ENCODE measurements around the gene CC2D2A. TPM values are rescaled to one million over a fixed set of nuclear protein-coding genes. Genes with fewer than 3 reads are reported as not detected.

The CC2D2A gene
- total RNA-seq, 4 donors from 2014 or later, result 8.7 to 25.6 (median 13.1) TPM

GRCh38 chr4:15451181-15451865, 18.4 kb upstream of the CC2D2A start:
- no peak for TF ChIP-seq CTCF (IDR thresholded peaks at IDR 0.05; ENCODE audit: low read depth)

- TF ChIP-seq CTCF (IDR thresholded peaks at IDR 0.05; ENCODE audit: low read depth), result no peak
These were observed 17.6 kb upstream of the CC2D2A start for GRCh38 chr4:15451866-15452765.

- TF ChIP-seq CTCF (IDR thresholded peaks at IDR 0.05; ENCODE audit: low read depth), result no peak
These were observed 14.4 kb upstream of the CC2D2A start for GRCh38 chr4:15455290-15455689.

- no peak for TF ChIP-seq CTCF (IDR thresholded peaks at IDR 0.05; ENCODE audit: low read depth)
These were observed 12.1 kb upstream of the CC2D2A start for GRCh38 chr4:15457406-15458201.

GRCh38 chr4:15458616-15459015, 11.1 kb upstream of the CC2D2A start:
- TF ChIP-seq CTCF (IDR thresholded peaks at IDR 0.05; ENCODE audit: low read depth), result no peak

DNA sequence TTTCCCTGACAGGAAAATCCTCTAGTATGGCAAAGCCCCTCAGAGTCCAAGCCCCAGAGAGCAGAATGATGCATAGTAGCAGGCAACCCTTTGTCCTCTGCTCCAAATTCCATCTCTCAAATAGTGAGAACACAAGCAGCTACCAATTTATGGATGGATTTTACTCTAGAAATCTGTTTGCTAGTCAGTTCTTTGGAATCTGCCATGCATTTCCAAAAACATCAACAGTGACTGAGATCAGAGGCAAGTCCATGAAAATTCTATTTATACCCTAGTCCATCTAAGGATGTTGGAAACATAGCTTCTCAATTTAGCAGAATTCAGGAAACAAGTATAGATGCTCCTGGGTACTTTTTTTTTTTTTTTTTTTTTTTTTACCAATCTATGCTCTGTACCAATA, 10.0 kb upstream of the CC2D2A start:
- no peak for TF ChIP-seq CTCF (IDR thresholded peaks at IDR 0.05; ENCODE audit: low read depth)

GRCh38 chr4:15466596-15466995, 3.1 kb upstream of the CC2D2A start:
- TF ChIP-seq CTCF (IDR thresholded peaks at IDR 0.05; ENCODE audit: low read depth), result no peak

Data from subcutaneous adipose tissue (tissue), 4 donors.